Breast epithelium (tissue), 4 donors: Measurements from ENCODE around the gene CRCP. TPM values are rescaled to one million over a fixed set of nuclear protein-coding genes. Genes with fewer than 3 reads are reported as not detected.

Experiments used
- DNase-seq, 2 donors: peaks; one replicate each; pipeline ENCODE4 v3.0.0-alpha.2; 2019; ENCODE audit warnings: low spot score in 2 of 2
- H3K27ac ChIP-seq, 2 donors: fragments of 200-600 bp; sonication (generic) in 1 of 2; one replicate each; pipeline ENCODE4 v1.5.1; 2016 to 2019; ENCODE audit warnings: mild to moderate bottlenecking in 1 of 2
- H3K27me3 ChIP-seq, 2 donors: fragments of 200-600 bp; sonication (generic) in 1 of 2; one replicate each; pipeline versions ENCODE4 v1.5.1 to v1.6.0; 2017 to 2019; ENCODE audit warnings: control low read depth in 1 of 2, mild to moderate bottlenecking in 1 of 2
- H3K36me3 ChIP-seq: fragments of 200-600 bp; one replicate; pipeline ENCODE4 v1.5.1; 2019
- H3K4me1 ChIP-seq, 2 donors: fragments of 200-600 bp; sonication (generic); one replicate each; pipeline ENCODE4 v1.5.1; 2016 to 2019; ENCODE audit warnings: control low read depth in 1 of 2
- H3K4me3 ChIP-seq, 3 donors: fragments of 200-600 bp; sonication (generic); 1 replicate in 2 of 3; 2 replicates in 1 of 3; pipeline ENCODE4 v1.5.1; 2016 to 2019; ENCODE audit warnings: mild to moderate bottlenecking in 3 of 3, moderate library complexity in 2 of 3
- H3K9me3 ChIP-seq, 2 donors: fragments of 200-600 bp; sonication (generic) in 1 of 2; one replicate each; pipeline ENCODE4 v1.5.1; 2016 to 2019; ENCODE audit warnings: control low read depth in 1 of 2
- POLR2A ChIP-seq: fragments of 450-650 bp; IDR thresholded peaks from one replicate; pipeline ENCODE4 v1.6.1; 2016; ENCODE audit warnings: antibody characterized with exemption, mild to moderate bottlenecking, moderate library complexity
- POLR2AphosphoS5 ChIP-seq, 3 donors: sonication (generic); formaldehyde crosslinking; IDR thresholded peaks; one replicate each; pipeline ENCODE4 v1.6.1; 2017; ENCODE audit warnings: antibody characterized with exemption in 3 of 3
- intact Hi-C: fragments of 100-400 bp; cut with DNase I; formaldehyde crosslinking; loops from one replicate; pipeline ENCODE4 v1.15.1; 2023; ENCODE audit warnings: low total_unique reads
- total RNA-seq, 3 donors: library from RNA; depleted of rRNA; stranded (reverse); fragments of >200 nt; gene quantifications; one replicate each; pipeline ENCODE4 v1.1.0, GENCODE V29; 2016
- TF ChIP-seq, protein P1 (sequence below), 3 donors: fragments of 450-650 bp; IDR thresholded peaks; one replicate each; pipeline ENCODE4 v1.5.1; 2016 to 2017; ENCODE audit warnings: antibody characterized with exemption in 3 of 3, mild to moderate bottlenecking in 3 of 3, moderate library complexity in 3 of 3

The CRCP gene
- total RNA-seq, 3 donors from 2014 or later: 31.5 to 49.8 (median 41.3) TPM

DNA sequence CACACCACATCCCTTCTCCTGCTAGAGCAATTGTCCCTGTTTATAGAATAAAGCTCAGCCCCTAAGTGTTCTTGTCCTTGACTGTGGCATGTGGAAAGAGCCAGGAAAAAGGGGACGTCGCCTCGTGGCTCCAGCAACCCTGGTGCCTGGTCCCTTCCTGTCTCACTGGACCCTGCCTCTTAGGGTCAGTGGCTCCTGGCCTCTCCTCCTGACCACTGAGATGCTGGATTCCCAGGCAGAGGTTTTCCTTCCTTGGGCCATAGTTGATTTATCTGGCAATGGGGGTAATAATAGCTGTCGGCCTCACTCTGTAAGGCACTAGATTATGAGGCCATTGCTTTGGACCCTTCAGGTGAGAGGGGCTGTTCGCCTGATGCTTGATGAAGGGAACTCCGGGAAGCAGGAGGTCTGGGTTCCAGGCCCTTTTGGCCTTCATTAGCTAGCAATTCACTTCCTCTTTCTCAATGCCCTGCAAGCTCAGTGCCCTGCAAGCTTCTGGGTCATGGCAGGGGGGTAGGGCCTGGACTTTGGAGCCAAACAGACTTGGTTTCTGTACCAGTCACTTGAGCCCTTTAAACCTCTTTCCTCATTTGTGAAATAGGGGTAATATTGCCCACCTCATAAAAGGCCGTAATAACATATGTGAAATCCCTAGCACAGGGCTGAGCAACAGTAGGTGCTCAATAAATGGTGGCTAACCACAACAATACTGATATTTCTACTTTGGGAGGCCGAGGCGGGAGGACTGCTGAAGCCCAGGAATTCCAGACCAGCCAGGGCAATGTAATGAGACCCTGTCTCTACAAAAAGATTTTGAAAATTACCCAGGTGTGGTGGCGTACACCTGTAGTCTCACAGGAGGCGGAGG, 38.0 kb upstream of the CRCP start:
- no peaks in the 10 kb centered on the region for H3K9me3 ChIP-seq
- no peaks in the 10 kb centered on the region for H3K36me3 ChIP-seq
- no peak for DNase-seq
- TF ChIP-seq POLR2AphosphoS5 (IDR thresholded peaks at IDR 0.05) (no peak), POLR2A (no peak)
- TF ChIP-seq, protein P1, sequence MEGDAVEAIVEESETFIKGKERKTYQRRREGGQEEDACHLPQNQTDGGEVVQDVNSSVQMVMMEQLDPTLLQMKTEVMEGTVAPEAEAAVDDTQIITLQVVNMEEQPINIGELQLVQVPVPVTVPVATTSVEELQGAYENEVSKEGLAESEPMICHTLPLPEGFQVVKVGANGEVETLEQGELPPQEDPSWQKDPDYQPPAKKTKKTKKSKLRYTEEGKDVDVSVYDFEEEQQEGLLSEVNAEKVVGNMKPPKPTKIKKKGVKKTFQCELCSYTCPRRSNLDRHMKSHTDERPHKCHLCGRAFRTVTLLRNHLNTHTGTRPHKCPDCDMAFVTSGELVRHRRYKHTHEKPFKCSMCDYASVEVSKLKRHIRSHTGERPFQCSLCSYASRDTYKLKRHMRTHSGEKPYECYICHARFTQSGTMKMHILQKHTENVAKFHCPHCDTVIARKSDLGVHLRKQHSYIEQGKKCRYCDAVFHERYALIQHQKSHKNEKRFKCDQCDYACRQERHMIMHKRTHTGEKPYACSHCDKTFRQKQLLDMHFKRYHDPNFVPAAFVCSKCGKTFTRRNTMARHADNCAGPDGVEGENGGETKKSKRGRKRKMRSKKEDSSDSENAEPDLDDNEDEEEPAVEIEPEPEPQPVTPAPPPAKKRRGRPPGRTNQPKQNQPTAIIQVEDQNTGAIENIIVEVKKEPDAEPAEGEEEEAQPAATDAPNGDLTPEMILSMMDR (IDR thresholded peaks at IDR 0.05): no peak
- H3K4me3 ChIP-seq: peak overlapping the region; percentile 81 to 92 (median 84)
- H3K4me1 ChIP-seq: peaks cover 0 to 7% of the 10 kb centered on the region in 2 donors
- no peaks in the 10 kb centered on the region for H3K27me3 ChIP-seq
- intact Hi-C loops: no loop called here
- H3K27ac ChIP-seq: peak overlapping the region; percentile 71 to 84

DNA sequence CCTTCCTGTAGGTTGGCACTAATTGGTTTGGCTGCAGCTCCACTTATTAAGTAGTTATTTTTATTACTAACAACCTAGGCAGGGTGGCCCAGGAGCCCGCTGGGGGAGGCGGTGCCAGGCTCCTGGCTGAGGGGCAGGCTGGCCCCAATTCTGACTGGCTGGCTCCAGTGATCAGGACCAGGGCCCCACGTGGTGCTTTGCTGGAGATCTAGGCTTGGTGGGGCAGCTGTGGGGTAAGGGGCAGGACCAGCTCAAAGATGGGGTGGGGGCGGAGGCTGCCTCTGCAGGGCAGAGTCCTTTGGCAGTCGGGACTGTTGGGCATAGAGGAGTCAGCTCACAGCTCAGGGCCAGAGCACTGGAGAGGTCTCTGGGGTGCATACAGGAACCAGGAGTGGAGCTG, 36.6 kb upstream of the CRCP start:
- H3K9me3 ChIP-seq: no peaks in the 10 kb centered on the region
- no peak overlapping the region for H3K4me3 ChIP-seq
- DNase-seq: no peak
- H3K27me3 ChIP-seq: no peaks in the 10 kb centered on the region
- no peaks in the 10 kb centered on the region for H3K36me3 ChIP-seq
- H3K4me1 ChIP-seq: peaks cover 0 to 7% of the 10 kb centered on the region in 2 donors
- intact Hi-C loops: no loop called here
- no peak overlapping the region for H3K27ac ChIP-seq
- TF ChIP-seq, protein P1 (IDR thresholded peaks at IDR 0.05): no peak
- TF ChIP-seq POLR2A (no peak), POLR2AphosphoS5 (IDR thresholded peaks at IDR 0.05) (no peak)

DNA sequence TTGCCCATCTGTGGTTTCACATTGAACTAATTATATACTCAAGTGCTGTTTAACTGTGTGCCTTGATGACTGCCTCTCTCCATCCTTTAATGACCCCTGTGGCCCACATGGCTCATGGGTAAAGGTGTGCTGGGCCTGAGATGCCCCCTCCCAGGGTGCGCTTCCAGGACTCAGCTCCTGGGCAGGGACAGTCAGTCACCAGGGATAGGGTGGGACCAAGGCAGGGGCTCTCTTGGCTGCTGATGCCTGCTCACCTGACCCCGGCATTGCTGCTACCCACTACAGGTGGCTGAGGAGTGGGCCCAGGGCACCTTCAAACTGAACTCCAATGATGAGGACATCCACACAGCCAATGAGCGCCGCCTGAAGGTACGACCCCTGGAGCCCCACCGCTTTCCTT, 32.6 kb upstream of the CRCP start:
- Histone ChIP-seq H3K27me3 (no peaks in the 10 kb centered on the region), H3K4me3 (no peak overlapping the region), H3K36me3 (no peaks in the 10 kb centered on the region), H3K4me1 (no peaks in the 10 kb centered on the region), H3K9me3 (no peaks in the 10 kb centered on the region), H3K27ac (no peak overlapping the region)
- DNase-seq: no peak
- TF ChIP-seq POLR2A: no peak
- intact Hi-C loops: no loop called here

DNA sequence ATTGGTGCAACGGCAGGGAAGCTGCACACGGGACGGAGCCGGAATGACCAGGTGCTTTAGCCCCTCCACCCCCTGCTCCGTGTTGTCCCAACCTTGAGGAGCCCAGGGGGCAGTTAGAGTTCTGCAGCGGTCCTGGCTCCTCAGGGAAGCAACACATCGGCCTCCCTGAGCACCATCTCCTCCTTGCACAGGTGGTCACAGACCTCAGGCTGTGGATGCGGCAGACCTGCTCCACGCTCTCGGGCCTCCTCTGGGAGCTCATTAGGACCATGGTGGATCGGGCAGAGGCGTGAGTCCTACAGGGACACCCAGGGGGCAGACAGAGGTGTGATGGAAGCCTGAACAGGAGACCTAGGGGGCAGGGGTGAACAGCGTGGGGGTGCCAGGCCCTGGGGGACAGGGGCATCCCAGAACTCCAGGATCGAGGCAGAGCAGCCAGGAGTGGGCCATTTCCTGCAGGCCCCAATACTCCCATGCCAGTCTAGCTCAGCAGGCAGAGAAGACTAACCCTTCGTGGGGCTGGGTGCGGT, 31.7 kb upstream of the CRCP start:
- TF ChIP-seq, protein P1 (IDR thresholded peaks at IDR 0.05): no peak
- TF ChIP-seq POLR2AphosphoS5 (IDR thresholded peaks at IDR 0.05) (no peak), POLR2A (no peak)
- intact Hi-C loops: no loop called here
- H3K4me3 ChIP-seq: no peak overlapping the region
- DNase-seq: no peak
- no peaks in the 10 kb centered on the region for H3K36me3 ChIP-seq
- no peak overlapping the region for H3K27ac ChIP-seq
- no peaks in the 10 kb centered on the region for H3K9me3 ChIP-seq
- H3K4me1 ChIP-seq: no peaks in the 10 kb centered on the region
- H3K27me3 ChIP-seq: no peaks in the 10 kb centered on the region

DNA sequence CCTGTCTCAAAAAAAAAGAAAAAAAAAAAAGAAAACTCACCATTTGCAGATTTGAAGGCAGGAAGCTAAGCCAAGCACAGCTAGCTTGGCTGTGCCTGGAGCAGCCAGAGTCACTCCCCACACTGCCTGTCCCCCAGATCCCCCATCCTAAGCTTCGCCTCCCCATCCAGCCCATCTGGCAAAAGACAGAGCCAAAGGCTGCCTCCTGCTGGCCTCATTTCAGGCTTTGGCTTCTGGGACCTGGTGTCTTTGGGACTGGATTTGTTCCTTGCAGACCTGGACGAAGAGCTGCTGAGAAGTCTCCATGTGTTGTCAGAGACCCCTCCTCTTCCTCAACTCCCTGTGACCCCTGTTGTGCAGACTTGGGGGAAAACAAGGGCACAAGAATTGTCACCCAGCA, 31.0 kb upstream of the CRCP start:
- no peaks in the 10 kb centered on the region for H3K36me3 ChIP-seq
- no peaks in the 10 kb centered on the region for H3K4me1 ChIP-seq
- TF ChIP-seq, protein P1 (IDR thresholded peaks at IDR 0.05): no peak
- TF ChIP-seq POLR2AphosphoS5 (IDR thresholded peaks at IDR 0.05) (no peak), POLR2A (no peak)
- H3K4me3 ChIP-seq: no peak overlapping the region
- H3K9me3 ChIP-seq: no peaks in the 10 kb centered on the region
- DNase-seq: no peak
- no peak overlapping the region for H3K27ac ChIP-seq
- intact Hi-C loops: no loop called here
- no peaks in the 10 kb centered on the region for H3K27me3 ChIP-seq
